GM12801 (cell line): ENCODE data around the gene NOL4L.

Experiments
- CTCF ChIP-seq: IDR thresholded peaks from one replicate; pipeline ENCODE4 v1.5.1; 2011; ENCODE audit warnings: control low read depth; ENCODE audit not compliant: insufficient read length; ENCODE audit errors: extremely low read depth

Gene NOL4L

GRCh38 chr20:32435449-32436107, 149.6 kb downstream of the NOL4L start:
- no peak for TF ChIP-seq CTCF

GRCh38 chr20:32434434-32434833, 150.7 kb downstream of the NOL4L start:
- no peak for TF ChIP-seq CTCF

GRCh38 chr20:32433311-32434021, 151.7 kb downstream of the NOL4L start:
- no peak for TF ChIP-seq CTCF

- TF ChIP-seq CTCF = no peak
Measured at GRCh38 chr20:32432277-32432676, 152.9 kb downstream of the NOL4L start.

GRCh38 chr20:32431457-32431856, 153.7 kb downstream of the NOL4L start:
- no peak for TF ChIP-seq CTCF

GRCh38 chr20:32429745-32430360, 155.3 kb downstream of the NOL4L start:
- no peak for TF ChIP-seq CTCF

- no peak for TF ChIP-seq CTCF
Measured at GRCh38 chr20:32429343-32429742, 155.8 kb downstream of the NOL4L start.
